Measurements from ENCODE around the gene IER2.
"Not testable (repeated sequence)": the region's sequence is repeated elsewhere in the genome, so short reads cannot be mapped to it uniquely, and the experiment has no call there.

The IER2 gene

DNA sequence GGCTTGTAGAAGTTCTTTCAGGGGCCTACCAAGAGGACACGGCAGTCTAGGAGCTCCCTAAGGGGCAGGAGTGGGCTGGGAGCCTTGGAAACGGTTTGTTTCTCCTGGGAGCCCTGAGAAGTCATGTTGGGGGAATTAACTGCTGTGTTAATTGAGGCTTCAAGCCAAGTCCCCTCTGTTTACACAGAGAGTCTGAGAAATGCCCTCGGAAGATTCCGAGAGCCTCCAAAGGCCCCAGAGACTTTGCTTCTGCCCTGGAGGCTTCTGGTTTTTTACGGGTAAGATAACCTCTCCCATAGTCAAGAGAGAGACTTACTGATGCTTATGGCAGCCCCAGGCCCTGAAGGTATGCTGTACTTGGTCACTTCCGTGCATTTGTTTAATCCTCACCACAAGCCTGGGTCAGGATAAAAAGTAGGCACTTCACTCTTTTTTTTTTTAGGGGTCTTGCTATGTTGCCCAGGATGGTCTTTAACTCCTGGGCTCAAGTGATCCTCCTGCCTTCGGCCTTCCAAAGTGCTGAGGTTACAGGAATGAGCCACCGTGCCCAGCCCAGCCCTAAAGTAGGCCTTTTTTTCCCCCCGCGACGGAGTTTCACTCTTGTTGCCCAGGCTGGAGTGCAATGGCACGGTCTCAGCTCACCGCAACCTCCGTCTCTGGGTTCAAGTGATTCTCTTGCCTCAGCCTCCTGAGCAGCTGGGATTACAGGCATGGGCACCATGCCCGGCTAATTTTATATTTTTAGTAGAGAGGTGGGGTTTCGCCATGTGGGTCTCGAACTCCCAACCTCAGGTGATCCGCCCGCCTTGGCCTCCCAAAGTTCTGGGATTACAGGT lies 15.2 kb downstream of the IER2 start:
- peak; percentile 17 for DNase-seq

DNA sequence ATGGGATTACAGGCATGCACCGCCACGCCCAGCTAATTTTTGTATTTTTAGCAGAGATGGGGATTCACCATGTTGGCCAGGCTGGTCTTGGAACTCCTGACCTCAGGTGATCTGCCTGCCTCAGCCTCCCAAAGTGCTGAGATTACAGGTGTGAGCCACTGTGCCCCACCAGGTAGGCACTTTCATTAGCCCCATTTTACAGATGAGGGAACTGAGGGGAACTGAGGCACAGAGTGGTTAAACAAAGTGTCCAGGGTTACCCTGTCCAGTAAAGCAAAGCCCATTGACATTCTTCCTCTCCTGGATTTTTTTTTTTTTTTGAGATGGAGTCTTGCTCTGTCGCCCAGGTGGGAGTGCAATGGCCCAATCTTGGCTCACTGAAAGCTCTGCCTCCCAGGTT lies 15.9 kb downstream of the IER2 start:
- not testable (repeated sequence) for DNase-seq

DNA sequence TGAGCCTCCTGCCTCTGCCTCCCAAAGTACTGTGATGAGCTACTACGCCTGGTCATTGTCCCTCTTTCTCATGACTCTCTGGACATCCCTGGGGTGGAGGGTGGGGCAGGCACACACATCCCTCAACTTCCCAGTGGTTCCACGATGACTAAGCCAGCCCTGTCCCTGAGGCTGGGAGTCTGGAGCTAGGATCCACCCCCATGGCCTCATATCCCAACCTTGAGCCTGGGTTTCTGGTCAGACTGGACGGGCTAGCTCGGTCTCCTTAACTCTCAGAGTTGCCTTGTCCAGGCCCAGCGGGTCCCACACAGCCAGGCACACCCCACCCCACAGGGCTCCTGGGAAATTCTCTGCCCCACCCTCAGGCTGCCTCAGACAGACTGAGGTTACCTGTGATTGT lies 19.6 kb downstream of the IER2 start:
- DNase-seq, result no peak

DNA sequence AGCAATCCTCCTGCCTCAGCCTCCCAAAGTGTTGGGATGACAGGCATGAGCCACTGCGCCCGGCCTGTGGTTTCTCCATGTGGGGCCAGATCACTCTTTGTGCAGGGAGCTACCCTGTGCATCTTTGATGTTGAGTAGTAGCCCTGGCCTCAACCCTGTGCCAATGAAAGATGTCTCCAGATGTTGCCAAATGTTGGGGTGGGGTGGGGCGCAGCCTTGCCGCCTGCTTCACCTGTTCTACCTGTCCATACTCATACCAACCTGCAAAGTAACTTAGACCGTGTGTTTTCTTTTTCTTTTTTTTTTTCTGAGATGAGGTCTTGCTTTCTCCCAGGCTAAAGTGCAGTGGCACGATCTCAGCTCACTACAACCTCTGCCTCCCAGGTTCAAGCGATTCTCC lies 20.9 kb downstream of the IER2 start:
- DNase-seq, result no peak

DNA sequence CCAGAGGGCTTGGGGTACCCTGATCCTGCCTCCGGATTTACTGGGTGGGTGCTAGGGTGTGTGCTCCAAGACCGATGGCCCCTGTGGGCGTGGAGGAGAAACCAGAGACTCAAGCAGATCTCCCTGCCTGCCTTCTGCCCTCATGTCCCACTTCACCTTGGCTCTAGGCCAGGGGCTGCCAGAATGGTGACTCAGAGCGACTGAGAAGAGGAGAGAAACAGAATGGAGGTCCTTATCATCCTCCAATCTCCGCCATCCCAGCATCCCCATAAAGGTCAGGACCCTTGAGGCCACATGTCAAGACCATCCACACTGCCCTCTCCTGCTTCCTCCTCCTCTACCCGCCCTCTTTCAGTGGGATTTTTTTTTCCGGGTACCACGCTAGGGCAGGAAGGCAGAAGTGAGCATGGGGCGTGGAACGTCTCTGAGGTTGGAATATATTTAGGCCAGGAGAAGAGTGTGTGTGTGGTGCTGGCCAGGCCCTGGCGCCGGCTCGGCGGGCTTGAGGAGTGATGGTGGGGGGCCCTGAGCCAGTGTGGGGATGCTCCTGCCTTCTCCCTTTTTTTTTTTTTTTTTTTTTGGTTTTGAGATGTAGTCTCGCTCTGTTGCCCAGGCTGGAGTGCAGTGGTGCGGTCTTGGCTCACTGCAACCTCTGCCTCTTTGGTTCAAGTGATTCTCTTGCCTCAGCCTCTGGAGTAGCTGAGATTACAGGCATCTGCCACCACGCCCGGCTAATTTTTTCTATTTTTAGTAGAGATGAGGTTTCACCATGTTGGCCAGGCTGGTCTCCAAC lies 22.3 kb downstream of the IER2 start:
- DNase-seq, result peak; percentile 66

DNA sequence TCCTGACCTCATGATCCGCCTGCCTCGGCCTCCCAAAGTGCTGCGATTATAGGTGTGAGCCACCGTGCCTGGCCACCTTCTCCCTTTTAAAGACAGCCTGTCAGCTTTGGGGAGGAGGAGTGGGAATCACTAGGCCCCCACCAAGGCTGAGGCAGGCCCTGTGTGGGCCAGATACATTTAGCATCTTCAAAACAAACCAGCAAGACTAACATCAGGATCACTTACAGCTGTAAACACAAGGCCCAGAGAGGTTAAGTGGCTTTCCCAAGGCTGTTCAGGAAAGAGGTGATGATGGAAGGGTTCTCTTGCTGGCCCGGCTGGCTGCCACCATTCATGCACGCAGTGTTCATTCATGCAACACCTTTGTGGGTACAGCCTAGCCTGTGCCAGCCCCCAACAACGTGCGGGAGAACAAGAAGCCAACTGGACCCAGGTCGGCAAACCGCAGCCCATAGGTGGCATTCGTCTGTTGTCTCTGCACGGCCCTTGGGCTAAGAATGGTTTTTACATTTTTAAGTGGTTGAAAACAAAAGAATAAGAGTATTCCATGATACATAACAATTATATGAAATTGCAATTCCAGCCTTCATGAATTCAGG lies 23.0 kb downstream of the IER2 start:
- no peak for DNase-seq

DNA sequence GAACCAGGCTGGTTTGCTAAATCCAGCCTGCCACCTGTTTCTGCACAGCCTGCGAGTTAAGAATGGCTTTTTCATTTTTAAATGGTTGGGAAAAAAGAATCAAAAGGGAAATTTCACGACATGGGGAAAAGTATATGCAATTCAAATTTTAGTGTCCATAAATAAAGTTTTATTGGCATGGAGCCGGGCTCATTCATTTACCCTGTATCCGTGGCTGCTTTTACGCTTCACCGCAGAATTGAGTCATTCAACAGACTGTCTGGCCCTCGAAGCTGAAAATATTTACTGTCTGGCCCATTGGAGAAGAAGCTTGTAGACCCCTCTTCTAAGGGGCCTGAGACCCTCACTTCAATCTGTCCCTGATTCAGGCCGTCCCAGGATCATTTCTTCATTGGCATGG lies 26.1 kb downstream of the IER2 start:
- DNase-seq, result peak; percentile 23

DNA sequence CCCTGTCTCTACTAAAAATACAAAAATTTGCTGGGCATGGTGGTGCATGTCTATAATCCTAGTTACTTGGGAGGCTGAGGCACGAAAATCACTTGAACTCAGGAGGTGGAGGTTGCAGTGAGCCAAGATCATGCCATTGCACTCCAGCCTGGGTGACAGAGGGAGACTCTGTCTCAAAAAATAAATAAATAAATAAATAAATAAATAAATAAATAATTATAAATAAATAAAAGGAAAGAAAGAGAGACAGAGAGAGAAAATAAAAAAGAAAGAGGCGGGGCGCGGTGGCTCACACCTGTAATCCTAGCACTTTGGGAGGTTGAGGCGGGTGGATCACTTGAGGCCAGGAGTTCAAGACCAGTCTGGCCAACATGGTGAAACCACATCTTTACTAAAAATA lies 27.4 kb downstream of the IER2 start:
- not testable (repeated sequence) for DNase-seq

DNA sequence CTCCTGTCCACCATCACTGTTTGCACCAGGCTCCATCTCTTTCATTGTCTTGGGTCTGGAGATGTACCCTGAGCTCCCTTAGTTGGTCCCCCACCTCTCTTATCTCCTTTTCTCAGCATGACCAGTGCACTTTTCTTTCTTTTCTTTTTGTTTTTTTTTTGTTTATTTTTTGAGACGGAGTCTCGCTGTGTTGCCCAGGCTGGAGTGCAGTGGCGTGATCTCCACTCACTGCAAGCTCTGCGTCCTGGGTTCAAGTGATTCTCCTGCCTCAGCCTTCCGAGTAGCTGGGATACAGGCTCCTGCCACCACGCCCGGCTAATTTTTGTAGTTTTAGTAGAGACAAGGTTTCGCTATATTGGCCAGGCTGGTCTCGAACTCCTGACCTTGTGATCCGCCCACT lies 28.1 kb downstream of the IER2 start:
- not testable (repeated sequence) for DNase-seq

DNA sequence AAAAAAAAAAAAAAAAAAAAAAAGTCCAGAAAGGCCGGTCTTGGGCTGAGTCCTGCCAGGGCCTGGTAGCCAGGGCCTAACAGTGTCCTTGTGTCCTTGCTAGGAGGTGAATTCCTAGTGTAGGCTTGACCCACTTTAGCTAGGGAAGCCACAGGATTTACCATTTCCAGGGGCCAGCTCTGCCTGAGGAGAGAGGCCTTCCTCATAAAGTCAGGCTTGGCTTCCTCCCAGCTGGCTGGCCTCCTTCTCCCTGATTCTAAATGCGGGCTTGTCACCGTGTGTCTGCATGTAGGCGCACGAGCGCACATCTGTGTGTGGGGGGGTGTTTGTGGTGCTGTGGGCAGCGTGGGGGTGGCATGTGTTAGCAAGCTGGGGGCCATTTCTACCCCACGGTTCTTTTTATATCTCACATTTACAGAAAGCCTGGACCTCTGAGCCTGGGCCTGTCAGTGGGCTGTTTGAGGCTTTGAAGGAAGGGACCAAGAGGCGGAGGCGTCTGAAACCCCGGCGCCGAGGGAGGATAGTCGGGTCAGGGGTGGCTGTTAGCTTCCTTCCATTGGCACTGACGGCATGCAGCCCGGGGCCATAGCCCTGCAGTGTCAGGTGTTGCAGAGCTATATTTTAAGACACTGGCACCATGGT lies 31.7 kb downstream of the IER2 start:
- no peak for DNase-seq

DNA sequence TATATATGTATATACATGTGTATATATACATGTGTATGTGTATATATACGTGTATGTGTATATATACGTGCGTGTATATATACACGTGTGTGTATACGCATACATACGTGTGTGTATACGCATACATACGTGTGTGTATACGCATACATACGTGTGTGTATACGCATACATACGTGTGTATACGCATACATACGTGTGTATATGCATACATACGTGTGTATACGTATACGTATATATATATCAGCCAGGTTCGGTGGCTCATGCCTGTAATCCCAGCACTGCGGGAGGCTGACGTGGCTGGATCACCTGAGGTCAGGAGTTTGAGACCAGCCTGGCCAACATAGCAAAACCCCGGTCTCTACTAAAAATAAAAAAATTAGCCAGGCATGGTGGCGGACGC lies 34.7 kb downstream of the IER2 start:
- not testable (repeated sequence) for DNase-seq

DNA sequence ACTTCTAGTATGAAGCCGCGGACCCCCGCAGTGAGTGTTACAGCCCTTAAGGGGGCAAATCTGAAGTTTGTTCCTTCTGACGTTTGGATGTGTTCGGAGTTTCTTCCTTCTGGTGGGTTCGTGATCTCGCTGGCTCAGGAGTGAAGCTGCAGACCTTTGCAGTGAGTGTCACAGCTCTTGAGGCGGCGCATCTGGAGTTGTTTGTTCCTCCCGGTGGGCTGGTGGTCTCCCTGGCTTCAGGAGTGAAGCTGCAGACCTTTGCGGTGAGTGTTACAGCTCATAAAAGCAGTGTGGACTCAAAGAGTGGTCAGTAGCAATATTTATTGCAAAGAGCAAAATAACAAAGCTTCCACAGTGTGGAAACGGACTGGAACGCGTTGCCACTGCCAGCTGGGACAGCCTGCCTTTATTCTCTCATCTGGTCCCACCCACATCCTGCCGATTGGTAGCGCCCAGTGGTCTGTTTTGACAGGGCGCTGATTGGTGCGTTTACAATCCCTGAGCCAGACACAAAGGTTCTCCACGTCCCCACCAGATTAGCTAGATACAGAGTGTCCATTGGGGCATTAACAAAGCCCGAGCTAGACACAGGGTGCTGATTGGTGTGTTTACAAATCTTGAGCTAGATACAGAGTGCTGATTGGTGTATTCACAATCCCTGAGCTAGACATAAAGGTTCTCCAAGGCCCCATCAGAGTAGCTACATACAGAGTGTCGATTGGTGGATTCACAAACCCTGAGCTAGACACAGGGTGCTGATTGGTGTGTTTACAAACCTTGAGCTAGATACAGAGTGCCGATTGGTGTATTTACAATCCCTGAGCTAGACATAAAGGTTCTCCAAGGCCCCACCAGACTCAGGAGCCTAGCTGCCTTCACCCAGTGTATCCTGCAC lies 35.8 kb downstream of the IER2 start:
- DNase-seq, result not testable (repeated sequence)

DNA sequence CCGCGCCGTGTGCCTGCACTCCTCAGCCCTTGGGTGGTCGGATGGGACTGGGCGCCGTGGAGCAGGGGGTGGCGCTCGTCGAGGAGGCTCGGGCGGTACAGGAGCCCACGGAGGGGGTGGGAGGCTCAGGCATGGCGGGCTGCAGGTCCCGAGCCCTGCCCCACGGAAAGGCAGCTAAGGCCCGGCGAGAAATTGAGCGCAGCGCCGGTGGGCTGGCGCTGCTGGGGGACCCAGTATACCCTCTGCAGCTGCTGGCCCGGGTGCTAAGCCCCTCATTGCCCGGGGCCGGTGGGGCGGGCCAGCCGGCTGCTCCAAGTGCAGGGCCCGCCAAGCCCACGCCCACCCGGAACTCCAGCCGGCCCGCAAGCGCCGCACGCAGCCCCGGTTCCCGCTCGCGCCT lies 36.5 kb downstream of the IER2 start:
- DNase-seq, result not testable (repeated sequence)

DNA sequence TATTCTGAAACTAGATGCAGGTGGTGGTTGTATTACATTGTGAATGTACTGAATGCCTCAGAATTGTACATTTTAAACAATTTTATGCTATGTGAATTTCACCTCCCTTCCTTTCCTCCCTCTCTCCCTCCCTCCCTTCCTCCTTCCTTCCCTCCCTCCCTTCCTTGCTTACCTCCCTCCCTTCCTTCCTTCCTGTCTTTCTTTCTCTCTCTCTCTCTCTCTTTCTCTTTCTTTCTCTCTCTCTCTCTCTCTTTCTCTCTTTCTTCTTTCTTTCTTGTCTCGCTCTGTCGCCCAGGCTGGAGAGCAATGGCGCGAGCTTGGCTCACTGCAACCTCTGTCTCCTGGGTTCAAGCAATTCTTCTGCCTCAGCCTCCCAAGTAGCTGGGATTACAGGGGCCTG lies 37.2 kb downstream of the IER2 start:
- no peak for DNase-seq

DNA sequence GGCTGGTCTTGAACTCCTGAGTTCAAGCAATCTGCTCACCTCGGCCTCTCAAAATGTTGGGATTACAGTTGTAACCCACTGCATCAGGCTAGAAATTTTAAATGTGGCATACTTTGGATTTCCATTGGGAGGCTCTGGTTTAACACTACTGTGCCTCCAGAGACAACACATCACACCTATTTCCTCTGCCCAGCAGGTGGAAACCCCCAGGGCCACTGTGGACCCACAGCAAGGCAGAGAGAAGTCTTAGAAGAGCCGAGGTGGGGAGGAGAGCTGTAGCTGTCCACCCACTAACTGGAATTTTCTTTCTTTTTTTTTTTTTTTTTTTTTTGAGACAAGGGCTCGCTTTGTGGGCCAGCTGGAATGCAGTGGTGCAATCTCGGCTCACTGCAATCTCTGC lies 39.4 kb downstream of the IER2 start:
- no peak for DNase-seq

DNA sequence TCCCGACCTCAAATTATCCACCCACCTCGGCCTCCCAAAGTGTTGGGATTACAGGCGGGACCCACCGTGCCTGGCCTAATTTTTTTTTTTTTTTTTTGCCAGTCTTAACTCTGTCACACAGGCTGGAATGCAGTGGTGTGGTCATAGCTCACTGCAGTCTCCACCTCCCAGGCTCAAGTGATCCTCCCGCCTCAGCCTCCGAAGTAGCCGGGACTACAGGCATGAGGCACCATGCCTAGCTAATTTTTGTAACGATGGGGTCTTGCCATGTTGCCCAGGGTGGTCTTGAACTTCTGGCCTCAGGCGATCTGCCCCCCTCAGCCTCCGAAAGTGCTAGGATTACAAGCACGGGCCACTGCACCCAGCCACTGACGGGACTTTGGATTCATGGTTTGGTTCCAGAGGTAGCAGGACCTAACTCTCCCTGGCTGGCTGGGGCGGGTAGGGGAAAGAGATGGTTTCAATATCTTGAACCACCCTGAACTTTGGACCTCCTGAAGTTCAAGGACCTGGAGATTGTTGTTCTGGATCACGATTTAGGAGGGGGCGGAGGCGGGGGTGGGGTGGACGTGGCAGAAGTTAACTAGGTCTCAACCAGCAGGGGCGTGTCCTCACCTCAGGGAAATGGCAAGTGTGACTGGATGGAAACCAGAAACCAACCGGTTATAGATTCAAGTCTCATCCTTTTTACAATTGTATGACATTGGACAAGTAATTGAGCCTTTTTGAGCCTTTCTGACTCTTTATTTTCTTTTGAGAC lies 40.8 kb downstream of the IER2 start:
- DNase-seq, result no peak

DNA sequence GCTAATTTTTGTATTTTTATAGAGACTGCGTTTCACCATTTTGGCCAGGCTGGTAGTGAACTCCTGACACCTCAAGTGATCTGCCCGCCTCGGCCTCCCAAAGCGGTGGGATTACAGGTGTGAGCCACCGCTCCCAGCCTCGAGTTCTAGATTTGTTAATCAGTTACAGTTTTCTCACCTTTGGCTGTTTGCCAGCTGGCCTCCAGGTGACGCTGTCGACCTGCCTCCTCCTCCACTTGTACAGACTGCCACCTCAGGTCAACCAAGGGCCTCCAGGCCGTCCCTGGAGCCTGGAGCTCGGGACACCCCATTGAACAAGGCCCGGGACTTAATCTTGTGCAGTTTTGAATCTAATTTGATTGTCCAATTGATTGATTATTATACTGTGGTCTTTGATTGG lies 45.5 kb downstream of the IER2 start:
- no peak for DNase-seq

DNA sequence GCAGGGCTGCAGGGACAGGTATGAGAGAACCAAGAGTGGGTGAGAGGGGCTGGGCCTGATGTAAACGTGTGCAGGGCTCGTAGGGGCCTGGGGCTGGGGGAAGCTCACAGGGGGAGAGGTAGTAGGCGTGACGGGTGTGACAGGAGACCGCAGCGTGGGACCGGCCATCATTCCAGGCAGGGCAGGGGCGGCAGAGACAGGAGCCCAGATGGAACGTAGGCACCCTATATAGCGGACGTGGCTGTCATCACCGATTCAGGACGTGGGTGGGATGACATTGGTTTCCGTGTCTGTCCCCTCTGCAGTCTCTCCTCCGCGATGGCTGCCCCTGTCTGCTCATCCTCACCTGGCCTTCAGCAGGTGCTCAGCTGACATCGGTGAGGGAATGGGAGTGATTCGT lies 48.4 kb downstream of the IER2 start:
- no peak for DNase-seq

DNA sequence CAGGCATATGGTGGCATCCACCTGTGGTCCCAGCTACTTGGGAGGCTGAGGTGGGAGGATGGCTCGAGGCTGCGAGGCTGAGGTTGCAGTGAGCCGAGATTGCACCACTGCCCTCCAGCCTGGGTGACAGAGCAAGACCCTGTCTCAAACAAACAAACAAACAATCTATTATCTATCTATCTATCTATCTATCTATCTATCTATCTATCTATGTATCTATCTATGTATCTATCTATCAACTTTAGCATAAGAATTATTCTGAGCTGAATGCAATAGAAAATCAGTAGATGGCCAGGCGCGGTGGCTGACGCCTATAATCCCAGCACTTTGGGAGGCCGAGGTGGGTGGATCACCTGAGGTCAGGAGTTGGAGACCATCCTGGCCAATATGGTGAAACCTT lies 51.9 kb downstream of the IER2 start:
- not testable (repeated sequence) for DNase-seq
